Upper lobe of right lung (tissue), 1 donor: ENCODE measurements around the gene MAGI2. TPM values are rescaled to one million over a fixed set of nuclear protein-coding genes. Genes with fewer than 3 reads are reported as not detected.
A peak's percentile ranks its signal among the peaks of the same experiment; 100 is the strongest.
"Not testable (repeated sequence)": the region's sequence is repeated elsewhere in the genome, so short reads cannot be mapped to it uniquely, and the experiment has no call there.

Experiments used
- ATAC-seq: fragments of 200-7000 bp; cut with Tn5 transposase; one replicate; pipeline ENCODE4 v1.9.1; 2020; ENCODE audit warnings: mild to moderate bottlenecking, moderate library complexity
- DNase-seq: peaks from one replicate; pipeline ENCODE4 v3.0.0-alpha.2; 2020
- H3K27ac ChIP-seq: fragments of 200-600 bp; one replicate; pipeline ENCODE4 v1.8.0; 2022
- H3K27me3 ChIP-seq: fragments of 200-600 bp; one replicate; pipeline ENCODE4 v1.8.0; 2022; ENCODE audit warnings: mild to moderate bottlenecking
- H3K36me3 ChIP-seq: fragments of 200-600 bp; one replicate; pipeline ENCODE4 v1.8.0; 2022
- H3K4me1 ChIP-seq: fragments of 200-600 bp; one replicate; pipeline ENCODE4 v1.8.0; 2022
- H3K4me3 ChIP-seq: fragments of 200-600 bp; one replicate; pipeline ENCODE4 v1.8.0; 2022; ENCODE audit warnings: mild to moderate bottlenecking
- H3K9me3 ChIP-seq: fragments of 200-600 bp; one replicate; pipeline ENCODE4 v1.8.0; 2022
- CTCF ChIP-seq: fragments of 200-600 bp; IDR thresholded peaks from one replicate; pipeline ENCODE4 v1.8.0; 2022; ENCODE audit warnings: antibody characterized with exemption
- intact Hi-C: fragments of 100-400 bp; cut with DNase I; formaldehyde crosslinking; loops from one replicate; pipeline ENCODE4 v1.11.0; 2022
- total RNA-seq: library from RNA; stranded (reverse); fragmentation: NEBNext Ultra II Directional; extraction: Animal tissue kit (Norgen Biotek cat#: 25700); gene quantifications from one replicate; pipeline ENCODE4 v1.2.1, GENCODE V29; 2021
- donor health status: DM: no; HTN: yes; CAD: no; lungs with severe emphysema.

The MAGI2 gene
- total RNA-seq, 1 donor from 2014 or later, result 12.8 TPM

GRCh38 chr7:79078273-79078672 lies 375.2 kb downstream of the MAGI2 start:
- no peaks in the 10 kb centered on the region for H3K36me3 ChIP-seq
- no peak overlapping the region for H3K4me3 ChIP-seq
- DNase-seq, result no peak
- H3K4me1 ChIP-seq, result no peaks in the 10 kb centered on the region
- no peaks in the 10 kb centered on the region for H3K9me3 ChIP-seq
- ATAC-seq, result no peak
- no peak overlapping the region for H3K27ac ChIP-seq
- no peak for TF ChIP-seq CTCF
- intact Hi-C loops, result no loop called here
- no peaks in the 10 kb centered on the region for H3K27me3 ChIP-seq

- H3K27me3 ChIP-seq, H3K4me3 ChIP-seq, DNase-seq, H3K27ac ChIP-seq, H3K36me3 ChIP-seq, ATAC-seq, intact Hi-C loops, H3K4me1 ChIP-seq, H3K9me3 ChIP-seq: not testable (repeated sequence)
These were observed 382.3 kb downstream of the MAGI2 start for GRCh38 chr7:79071187-79071586.

- no peak overlapping the region for H3K4me3 ChIP-seq
- H3K4me1 ChIP-seq, result no peaks in the 10 kb centered on the region
- DNase-seq (no peak), ATAC-seq (no peak)
- H3K9me3 ChIP-seq, result no peaks in the 10 kb centered on the region
- no peaks in the 10 kb centered on the region for H3K36me3 ChIP-seq
- intact Hi-C loops, result no loop called here
- no peaks in the 10 kb centered on the region for H3K27me3 ChIP-seq
- no peak overlapping the region for H3K27ac ChIP-seq
- TF ChIP-seq CTCF, result no peak
These were observed 389.2 kb downstream of the MAGI2 start for GRCh38 chr7:79064187-79064823.

- TF ChIP-seq CTCF, result no peak
- no peaks in the 10 kb centered on the region for H3K36me3 ChIP-seq
- intact Hi-C loops, result no loop called here
- no peaks in the 10 kb centered on the region for H3K4me1 ChIP-seq
- DNase-seq (no peak), ATAC-seq (no peak)
- no peak overlapping the region for H3K27ac ChIP-seq
- H3K9me3 ChIP-seq, result no peaks in the 10 kb centered on the region
- H3K4me3 ChIP-seq, result no peak overlapping the region
- H3K27me3 ChIP-seq, result no peaks in the 10 kb centered on the region
These were observed 390.3 kb downstream of the MAGI2 start for GRCh38 chr7:79063019-79063698.

- TF ChIP-seq CTCF, result no peak
- H3K4me3 ChIP-seq, result no peak overlapping the region
- no peaks in the 10 kb centered on the region for H3K9me3 ChIP-seq
- no peaks in the 10 kb centered on the region for H3K36me3 ChIP-seq
- H3K27ac ChIP-seq, result no peak overlapping the region
- no peaks in the 10 kb centered on the region for H3K27me3 ChIP-seq
- DNase-seq (no peak), ATAC-seq (no peak)
- intact Hi-C loops, result no loop called here
- H3K4me1 ChIP-seq, result no peaks in the 10 kb centered on the region
These were observed 393.0 kb downstream of the MAGI2 start for GRCh38 chr7:79060498-79060897.

GRCh38 chr7:79055722-79056415 lies 397.6 kb downstream of the MAGI2 start:
- H3K4me3 ChIP-seq, result no peak overlapping the region
- DNase-seq, result no peak
- no peak for TF ChIP-seq CTCF
- no peaks in the 10 kb centered on the region for H3K36me3 ChIP-seq
- no peak overlapping the region for H3K27ac ChIP-seq
- no peaks in the 10 kb centered on the region for H3K27me3 ChIP-seq
- H3K4me1 ChIP-seq, result no peaks in the 10 kb centered on the region
- H3K9me3 ChIP-seq, result no peaks in the 10 kb centered on the region
- intact Hi-C loops, result no loop called here
- peak; percentile 74 for ATAC-seq
